GM18499 (cell line): ENCODE measurements around the gene CHN2.

Experiments used
- ATAC-seq: cut with Tn5 transposase; IDR thresholded peaks from one replicate; pipeline ENCODE4 v1.9.1; 2021; ENCODE audit warnings: moderate number of reproducible peaks; ENCODE audit not compliant: insufficient read depth, unreplicated experiment

CHN2 gene

GRCh38 chr7:29328045-29328444, 133.5 kb downstream of the CHN2 start:
- ATAC-seq, result no peak

GRCh38 chr7:29328811-29329210, 134.2 kb downstream of the CHN2 start:
- no peak for ATAC-seq

- no peak for ATAC-seq
Measured at GRCh38 chr7:29329686-29330085, 135.1 kb downstream of the CHN2 start.

- no peak for ATAC-seq
Measured at GRCh38 chr7:29330136-29330535, 135.6 kb downstream of the CHN2 start.

GRCh38 chr7:29331163-29331562, 136.6 kb downstream of the CHN2 start:
- ATAC-seq, result no peak

GRCh38 chr7:29332042-29332811, 137.7 kb downstream of the CHN2 start:
- ATAC-seq, result no peak

GRCh38 chr7:29332875-29333855, 138.6 kb downstream of the CHN2 start:
- no peak for ATAC-seq

GRCh38 chr7:29335188-29336083, 140.9 kb downstream of the CHN2 start:
- no peak for ATAC-seq

- no peak for ATAC-seq
Measured at GRCh38 chr7:29337546-29338116, 143.1 kb downstream of the CHN2 start.

GRCh38 chr7:29340696-29341095, 146.1 kb downstream of the CHN2 start:
- ATAC-seq, result no peak

- ATAC-seq, result no peak
Measured at GRCh38 chr7:29341156-29341555, 146.6 kb downstream of the CHN2 start.

- ATAC-seq, result no peak
Measured at GRCh38 chr7:29342761-29343160, 148.2 kb downstream of the CHN2 start.

GRCh38 chr7:29343399-29343798, 148.8 kb downstream of the CHN2 start:
- no peak for ATAC-seq

GRCh38 chr7:29344334-29344978, 149.9 kb downstream of the CHN2 start:
- ATAC-seq, result no peak

- no peak for ATAC-seq
Measured at GRCh38 chr7:29345590-29345989, 151.0 kb downstream of the CHN2 start.

- ATAC-seq, result no peak
Measured at GRCh38 chr7:29346231-29346978, 151.8 kb downstream of the CHN2 start.

- ATAC-seq, result no peak
Measured at GRCh38 chr7:29349362-29349761, 154.8 kb downstream of the CHN2 start.

GRCh38 chr7:29350351-29350750, 155.8 kb downstream of the CHN2 start:
- no peak for ATAC-seq

- no peak for ATAC-seq
Measured at GRCh38 chr7:29352041-29352440, 157.5 kb downstream of the CHN2 start.
